ENCODE measurements around the gene KRT6C.

The KRT6C gene

DNA sequence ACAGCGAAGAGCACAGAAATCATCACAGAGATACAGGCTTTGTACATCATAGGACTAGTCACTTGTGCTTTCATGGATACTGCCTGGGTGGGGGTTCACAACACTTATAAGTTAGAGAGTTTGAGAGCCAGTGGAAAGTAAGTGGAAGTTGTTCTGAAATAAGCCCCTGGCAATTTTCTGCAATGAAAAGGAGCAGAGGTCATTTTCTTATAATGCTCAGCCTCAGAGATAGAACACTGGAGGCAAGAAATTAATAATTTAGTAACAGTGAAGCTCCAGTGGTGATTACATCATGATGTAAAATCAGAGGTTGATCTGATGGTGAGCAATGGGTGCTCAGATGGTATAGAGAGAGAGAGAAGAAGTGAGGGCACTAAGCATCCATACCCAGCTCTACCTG, 13.6 kb upstream of the KRT6C start:
- TF ChIP-seq, protein P1, sequence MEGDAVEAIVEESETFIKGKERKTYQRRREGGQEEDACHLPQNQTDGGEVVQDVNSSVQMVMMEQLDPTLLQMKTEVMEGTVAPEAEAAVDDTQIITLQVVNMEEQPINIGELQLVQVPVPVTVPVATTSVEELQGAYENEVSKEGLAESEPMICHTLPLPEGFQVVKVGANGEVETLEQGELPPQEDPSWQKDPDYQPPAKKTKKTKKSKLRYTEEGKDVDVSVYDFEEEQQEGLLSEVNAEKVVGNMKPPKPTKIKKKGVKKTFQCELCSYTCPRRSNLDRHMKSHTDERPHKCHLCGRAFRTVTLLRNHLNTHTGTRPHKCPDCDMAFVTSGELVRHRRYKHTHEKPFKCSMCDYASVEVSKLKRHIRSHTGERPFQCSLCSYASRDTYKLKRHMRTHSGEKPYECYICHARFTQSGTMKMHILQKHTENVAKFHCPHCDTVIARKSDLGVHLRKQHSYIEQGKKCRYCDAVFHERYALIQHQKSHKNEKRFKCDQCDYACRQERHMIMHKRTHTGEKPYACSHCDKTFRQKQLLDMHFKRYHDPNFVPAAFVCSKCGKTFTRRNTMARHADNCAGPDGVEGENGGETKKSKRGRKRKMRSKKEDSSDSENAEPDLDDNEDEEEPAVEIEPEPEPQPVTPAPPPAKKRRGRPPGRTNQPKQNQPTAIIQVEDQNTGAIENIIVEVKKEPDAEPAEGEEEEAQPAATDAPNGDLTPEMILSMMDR (conservative IDR thresholded peaks at IDR 0.05; ENCODE audit: low read depth, low read length): no peak
- Histone ChIP-seq H3K4me3 (IDR thresholded peaks at IDR 0.05; ENCODE audit: insufficient read depth, low read depth, low read length) (no peak overlapping the region), H2AFZ (ENCODE audit: low read depth) (no peak overlapping the region), H4K20me1 (ENCODE audit: insufficient read depth) (no peaks in the 10 kb centered on the region), H3K27me3 (ENCODE audit: insufficient read depth, low read depth) (peaks cover 12% of the 10 kb centered on the region; the same call in 1 of the 2 replicates), H3K9ac (no peak overlapping the region), H3K27ac (no peak overlapping the region), H3K79me2 (ENCODE audit: insufficient read depth, low read depth) (no peaks in the 10 kb centered on the region), H3K4me1 (ENCODE audit: low read depth, poor library complexity, severe bottlenecking) (no peaks in the 10 kb centered on the region), H3K36me3 (ENCODE audit: insufficient read depth) (no peaks in the 10 kb centered on the region), H3K4me2 (no peak overlapping the region)

DNA sequence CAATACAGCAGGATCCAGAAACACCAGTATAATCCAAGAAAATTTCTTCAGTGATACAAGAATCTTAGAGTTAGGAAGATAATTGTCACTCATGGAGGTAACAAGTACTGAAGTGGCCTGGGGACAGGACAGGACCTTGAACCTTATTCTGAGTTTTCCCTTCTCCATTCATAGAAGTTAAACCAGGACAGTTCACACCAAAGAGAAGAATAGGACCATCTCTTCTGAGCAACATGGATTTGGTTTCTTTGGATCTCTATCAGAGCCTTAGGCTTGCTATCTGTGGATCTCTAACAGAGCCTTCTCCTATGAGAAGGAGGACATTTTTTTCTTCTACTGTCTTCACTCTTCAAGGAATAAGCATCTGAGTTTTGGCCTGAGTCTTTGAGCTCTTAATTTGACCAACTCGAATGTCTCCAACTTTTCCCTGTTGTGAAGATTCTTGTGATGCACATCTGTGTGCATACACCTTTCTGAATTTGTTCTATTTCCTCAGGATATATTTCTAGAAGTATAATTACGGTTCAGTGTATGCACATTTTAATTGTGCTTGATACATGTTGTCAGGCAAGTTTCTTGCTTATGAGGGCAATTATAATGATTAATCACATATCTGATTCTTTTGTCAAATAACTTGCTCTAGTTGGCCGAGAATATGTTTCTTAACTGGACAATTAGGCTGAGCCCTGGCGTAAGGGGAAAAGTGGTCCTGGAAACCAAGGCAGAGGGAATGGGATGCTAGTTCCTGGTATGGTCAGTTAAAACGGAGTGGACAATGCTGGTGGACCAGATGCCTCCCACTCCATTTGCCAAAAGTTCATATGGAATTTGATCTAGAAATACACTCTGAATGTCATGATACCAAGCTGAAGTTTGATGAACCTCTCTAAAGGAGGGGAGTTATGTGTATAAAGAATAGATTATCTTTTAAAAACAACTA, 12.8 kb upstream of the KRT6C start:
- no peak overlapping the region for H3K4me3 ChIP-seq (IDR thresholded peaks at IDR 0.05; ENCODE audit: insufficient read depth, low read depth, low read length)
- H3K9ac ChIP-seq: no peak overlapping the region
- no peak overlapping the region for H2AFZ ChIP-seq (ENCODE audit: low read depth)
- H4K20me1 ChIP-seq (ENCODE audit: insufficient read depth): no peaks in the 10 kb centered on the region
- TF ChIP-seq, protein P1 (conservative IDR thresholded peaks at IDR 0.05; ENCODE audit: low read depth, low read length): no peak
- peaks cover 4% of the 10 kb centered on the region; the same call in 1 of the 2 replicates for H3K27me3 ChIP-seq (ENCODE audit: insufficient read depth, low read depth)
- H3K79me2 ChIP-seq (ENCODE audit: insufficient read depth, low read depth): no peaks in the 10 kb centered on the region
- no peak overlapping the region for H3K27ac ChIP-seq
- H3K4me1 ChIP-seq (ENCODE audit: low read depth, poor library complexity, severe bottlenecking): no peaks in the 10 kb centered on the region
- no peak overlapping the region for H3K4me2 ChIP-seq
- H3K36me3 ChIP-seq (ENCODE audit: insufficient read depth): no peaks in the 10 kb centered on the region

- H3K4me1 ChIP-seq (ENCODE audit: low read depth, poor library complexity, severe bottlenecking): no peaks in the 10 kb centered on the region
- H3K27me3 ChIP-seq (ENCODE audit: insufficient read depth, low read depth): no peaks in the 10 kb centered on the region
Measured at GRCh38 chr12:52480073-52480472, 6.5 kb upstream of the KRT6C start.

DNA sequence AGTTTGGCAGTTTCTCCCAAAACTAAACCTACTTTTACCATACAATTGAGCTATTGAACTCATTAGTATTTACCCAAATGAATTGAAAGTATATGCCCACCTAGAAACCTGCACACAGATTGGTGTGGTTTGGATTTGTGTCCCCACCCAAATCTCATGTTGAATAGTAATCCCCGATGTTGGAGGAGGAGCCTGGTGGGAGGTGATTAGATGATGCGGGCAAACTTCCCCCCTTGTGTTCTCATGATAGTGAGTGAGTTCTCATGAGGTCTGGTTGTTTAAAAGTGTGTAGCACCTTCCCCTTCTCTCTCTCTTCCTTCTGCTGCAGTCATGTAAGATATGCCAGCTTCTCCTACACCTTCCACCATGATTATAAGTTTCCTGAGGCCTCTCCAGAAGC, 4.0 kb upstream of the KRT6C start:
- H3K36me3 ChIP-seq (ENCODE audit: insufficient read depth): no peaks in the 10 kb centered on the region
- no peak overlapping the region for H3K9ac ChIP-seq
- H3K27me3 ChIP-seq (ENCODE audit: insufficient read depth, low read depth): no peaks in the 10 kb centered on the region; the same call in 1 of the 2 replicates
- H4K20me1 ChIP-seq (ENCODE audit: insufficient read depth): no peaks in the 10 kb centered on the region
- no peaks in the 10 kb centered on the region for H3K4me1 ChIP-seq (ENCODE audit: low read depth, poor library complexity, severe bottlenecking)
- H3K27ac ChIP-seq: no peak overlapping the region
- no peak overlapping the region for H2AFZ ChIP-seq (ENCODE audit: low read depth)
- H3K4me2 ChIP-seq: no peak overlapping the region
- H3K4me3 ChIP-seq (IDR thresholded peaks at IDR 0.05; ENCODE audit: insufficient read depth, low read depth, low read length): no peak overlapping the region
- TF ChIP-seq, protein P1 (conservative IDR thresholded peaks at IDR 0.05; ENCODE audit: low read depth, low read length): no peak
- no peaks in the 10 kb centered on the region for H3K79me2 ChIP-seq (ENCODE audit: insufficient read depth, low read depth)

More at GRCh38 chr12:52480073-52480472, 6.5 kb upstream of the KRT6C start:
- no peaks in the 10 kb centered on the region for H3K36me3 ChIP-seq (ENCODE audit: insufficient read depth)
- TF ChIP-seq, protein P1 (conservative IDR thresholded peaks at IDR 0.05; ENCODE audit: low read depth, low read length): no peak
- no peaks in the 10 kb centered on the region for H4K20me1 ChIP-seq (ENCODE audit: insufficient read depth)
- no peak overlapping the region for H2AFZ ChIP-seq (ENCODE audit: low read depth)
- H3K79me2 ChIP-seq (ENCODE audit: insufficient read depth, low read depth): no peaks in the 10 kb centered on the region
- no peak overlapping the region for H3K27ac ChIP-seq
- no peak overlapping the region for H3K4me3 ChIP-seq (IDR thresholded peaks at IDR 0.05; ENCODE audit: insufficient read depth, low read depth, low read length)
- no peak overlapping the region for H3K4me2 ChIP-seq
- H3K9ac ChIP-seq: no peak overlapping the region

Data from KMS-11 (cell line).